GM18498 (cell line): Measurements from ENCODE around the gene MYH16.
"Not testable (repeated sequence)": the region's sequence is repeated elsewhere in the genome, so short reads cannot be mapped to it uniquely, and the experiment has no call there.

Experiments used
- ATAC-seq: cut with Tn5 transposase; IDR thresholded peaks from one replicate; pipeline ENCODE4 v1.9.1; 2021; ENCODE audit warnings: mild to moderate bottlenecking, moderate library complexity; ENCODE audit not compliant: unreplicated experiment

The MYH16 gene

DNA sequence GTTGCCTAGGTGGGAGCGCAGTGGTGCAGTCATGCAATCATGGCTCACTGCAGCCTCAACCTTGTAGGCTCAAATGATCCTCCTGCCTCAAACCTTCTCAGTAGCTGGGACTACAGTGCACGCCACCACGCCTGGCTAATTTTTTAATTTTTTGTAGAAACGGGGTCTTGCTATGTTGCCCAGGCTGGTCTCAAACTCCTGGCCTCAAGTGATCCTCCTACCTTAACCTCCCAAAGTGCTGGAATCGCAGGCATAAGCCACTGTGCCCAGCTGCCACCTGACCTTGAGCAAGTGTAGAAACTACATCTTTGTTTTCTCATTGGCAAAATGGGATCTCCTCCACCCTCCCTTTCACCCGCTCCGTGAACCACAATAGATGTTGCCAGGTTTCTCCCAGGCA is 15.0 kb upstream of the MYH16 start:
- ATAC-seq: no peak

DNA sequence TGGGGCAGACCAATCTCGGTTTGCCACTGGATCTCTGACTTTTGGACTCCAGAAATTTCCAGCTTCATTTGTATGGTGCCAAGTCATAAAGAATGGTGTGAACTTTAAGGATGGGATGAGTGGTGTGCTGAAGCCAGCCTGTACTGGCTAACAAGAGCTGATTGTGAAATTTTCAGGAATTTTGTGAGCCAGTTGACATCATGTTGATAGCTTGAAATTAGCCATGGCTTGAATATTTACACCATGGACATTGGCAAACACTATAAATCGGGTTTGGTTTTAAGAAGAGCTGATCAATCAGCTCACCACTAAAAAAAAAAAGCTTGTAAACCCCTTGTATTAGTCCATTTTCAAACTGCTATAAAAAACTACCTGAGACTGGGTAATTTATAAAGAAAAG is 14.1 kb upstream of the MYH16 start:
- ATAC-seq: no peak

GRCh38 chr7:99260395-99260794 is 12.2 kb upstream of the MYH16 start:
- ATAC-seq: no peak

DNA sequence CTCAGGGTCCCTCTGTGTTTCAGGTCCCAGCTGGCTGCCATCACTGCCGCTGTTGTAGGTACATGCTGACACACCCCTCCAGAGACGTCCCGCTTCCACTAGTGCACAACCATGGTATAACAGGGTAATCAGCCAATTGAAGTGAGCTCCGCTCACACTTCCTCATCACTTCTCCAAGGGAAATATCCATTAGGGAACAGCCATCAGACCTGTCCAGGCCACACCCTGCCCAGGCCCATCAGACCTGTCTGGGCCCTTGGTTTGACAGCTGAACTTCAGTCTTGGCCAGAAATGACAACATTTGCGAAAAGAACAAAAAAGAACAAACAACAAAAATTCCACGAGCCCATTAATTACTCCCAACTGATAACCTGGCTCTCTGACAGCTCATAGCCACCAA is 11.0 kb upstream of the MYH16 start:
- ATAC-seq: no peak

- no peak for ATAC-seq
Measured at GRCh38 chr7:99265848-99266480, 6.7 kb upstream of the MYH16 start.

GRCh38 chr7:99267481-99267840 is 5.2 kb upstream of the MYH16 start:
- ATAC-seq: no peak

GRCh38 chr7:99267841-99268576 is 4.6 kb upstream of the MYH16 start:
- no peak for ATAC-seq

DNA sequence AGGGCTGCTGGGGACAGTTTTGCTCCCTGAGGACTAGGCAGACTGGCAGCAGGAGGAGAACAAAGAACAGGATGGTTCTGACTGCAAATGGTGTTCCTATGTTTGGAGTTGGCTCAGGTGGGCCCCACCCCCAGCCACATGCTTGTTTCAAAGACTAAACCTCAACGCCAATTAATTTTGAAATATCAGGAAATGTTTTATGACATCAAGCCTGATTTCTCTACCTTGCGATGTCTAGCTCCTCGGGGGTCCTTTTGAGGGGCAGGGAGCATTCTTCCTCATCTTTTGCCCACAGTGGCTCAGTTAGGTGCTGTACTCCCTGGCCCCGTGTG is 4.1 kb upstream of the MYH16 start:
- ATAC-seq: no peak

- ATAC-seq: no peak
Measured at GRCh38 chr7:99270702-99271101, 1.9 kb upstream of the MYH16 start.

GRCh38 chr7:99273561-99273960 is 922 bp downstream of the MYH16 start:
- ATAC-seq: not testable (repeated sequence)

DNA sequence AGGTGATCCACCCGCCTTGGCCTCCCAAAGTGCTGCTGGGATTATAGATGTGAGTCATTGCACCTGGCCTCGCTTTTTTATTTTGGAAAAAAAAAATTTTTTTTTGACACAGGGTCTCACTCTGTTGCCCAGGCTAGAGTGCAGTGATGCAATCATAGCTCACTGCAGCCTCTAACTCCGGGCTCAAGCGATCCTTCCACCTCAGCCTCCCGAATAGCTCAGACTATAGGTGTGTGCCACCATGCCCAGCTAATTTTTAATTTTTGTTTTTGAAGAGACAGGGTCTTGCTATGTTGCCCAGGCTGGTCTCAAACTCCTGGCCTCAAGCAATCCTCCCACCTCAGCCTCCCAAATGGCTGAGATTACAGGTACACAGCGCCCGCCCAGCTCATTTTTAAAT is 2.3 kb downstream of the MYH16 start:
- not testable (repeated sequence) for ATAC-seq

GRCh38 chr7:99275496-99275895 is 2.9 kb downstream of the MYH16 start:
- ATAC-seq: no peak

- no peak for ATAC-seq
Measured at GRCh38 chr7:99278180-99278579, 5.5 kb downstream of the MYH16 start.

DNA sequence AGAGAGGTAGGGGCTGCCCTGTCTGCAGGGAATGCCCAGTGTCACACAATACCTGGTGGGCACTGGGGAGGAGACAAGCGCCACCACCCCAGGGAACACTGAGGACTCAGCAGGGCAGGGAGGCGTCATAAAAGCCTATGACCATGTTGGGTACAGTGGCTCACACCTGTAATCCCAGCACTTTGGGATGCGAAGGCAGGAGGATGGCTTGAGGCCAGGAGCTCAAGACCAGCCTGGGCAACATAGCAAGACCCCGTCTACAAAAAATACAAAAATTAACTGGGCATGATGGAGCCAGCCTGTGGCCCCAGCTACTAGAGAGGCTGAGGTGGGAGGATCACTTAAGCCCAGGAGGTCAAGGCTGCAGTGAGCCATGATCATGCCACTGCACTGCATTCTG is 11.5 kb downstream of the MYH16 start:
- not testable (repeated sequence) for ATAC-seq

GRCh38 chr7:99287779-99288534 is 15.3 kb downstream of the MYH16 start:
- ATAC-seq: no peak

DNA sequence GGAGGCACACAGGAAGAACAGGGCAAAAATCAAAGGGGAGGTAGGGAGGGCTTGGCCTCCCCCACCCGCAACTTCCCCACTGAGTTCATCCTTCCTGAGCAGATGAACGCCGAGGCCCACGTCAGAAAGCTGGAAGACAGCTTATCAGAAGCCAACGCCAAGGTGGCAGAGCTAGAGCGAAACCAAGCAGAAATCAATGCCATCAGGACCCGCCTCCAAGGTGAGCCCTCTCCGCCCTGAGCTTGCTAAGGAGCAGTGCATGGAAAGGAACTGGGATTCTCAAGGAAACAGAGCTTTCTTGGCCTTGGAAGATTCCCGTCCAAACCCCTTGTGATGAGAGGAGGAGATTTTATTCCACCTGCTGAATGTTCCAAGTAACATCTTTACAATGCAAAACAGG is 16.5 kb downstream of the MYH16 start:
- no peak for ATAC-seq

DNA sequence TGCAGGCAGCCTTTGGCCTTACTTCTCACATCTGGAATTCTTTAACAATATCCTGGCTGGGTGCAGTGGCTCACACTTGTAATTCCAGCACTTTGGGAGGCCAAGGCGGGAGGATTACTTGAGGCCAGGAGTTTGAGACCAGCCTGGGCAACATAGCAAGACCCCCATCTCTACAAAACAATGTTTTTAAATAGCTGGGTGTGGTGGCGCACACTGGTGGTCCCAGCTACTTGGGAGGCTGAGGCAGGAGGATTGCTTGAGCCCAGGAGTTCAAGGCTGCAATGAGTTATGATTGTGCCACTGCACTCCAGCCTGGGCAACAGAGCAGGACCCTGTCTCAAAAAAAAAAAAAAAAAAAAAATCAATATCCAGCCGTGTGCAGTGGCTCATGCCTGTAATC is 17.5 kb downstream of the MYH16 start:
- ATAC-seq: not testable (repeated sequence)

- ATAC-seq: no peak
Measured at GRCh38 chr7:99290980-99291607, 18.5 kb downstream of the MYH16 start.

GRCh38 chr7:99292127-99292526 is 19.5 kb downstream of the MYH16 start:
- no peak for ATAC-seq

DNA sequence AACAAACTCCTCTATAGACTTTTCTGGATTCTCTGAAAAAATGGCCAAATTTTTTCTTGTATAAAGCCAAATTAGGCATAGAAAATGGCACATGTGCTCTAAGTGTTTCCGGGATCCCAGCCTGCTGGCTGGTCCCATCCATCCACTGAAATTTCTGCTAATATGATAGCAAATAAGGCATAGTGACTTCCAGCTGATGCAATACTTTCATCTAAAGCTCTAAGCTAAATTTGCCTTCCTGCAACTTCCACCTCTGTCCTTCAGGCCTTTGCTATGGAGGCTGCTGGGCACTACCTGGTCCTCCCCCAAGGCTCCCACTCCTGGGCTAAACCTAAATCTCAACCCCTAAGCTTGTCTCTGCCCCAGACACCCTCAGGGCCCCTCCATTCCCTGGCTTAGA is 20.5 kb downstream of the MYH16 start:
- ATAC-seq: no peak

DNA sequence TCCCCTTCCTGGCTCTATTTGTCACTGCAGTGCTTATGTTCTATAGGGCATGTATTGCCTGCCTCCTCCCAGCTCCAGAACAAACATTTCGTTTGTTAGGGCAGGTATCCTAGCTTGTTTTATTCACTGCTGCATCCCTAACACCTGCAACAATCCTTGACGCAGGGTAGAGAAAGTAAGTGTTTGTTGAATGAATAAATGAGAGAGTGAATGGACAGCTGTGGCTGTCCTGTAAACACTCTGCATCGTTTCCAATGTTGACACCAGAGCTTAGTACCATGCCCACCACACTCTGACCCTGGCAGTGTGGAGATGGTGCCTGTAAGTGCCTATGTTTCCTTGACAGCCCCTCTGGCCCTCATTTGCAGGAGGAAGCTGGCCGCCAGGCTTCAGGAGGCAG is 21.0 kb downstream of the MYH16 start:
- no peak for ATAC-seq

GRCh38 chr7:99296471-99296870 is 23.8 kb downstream of the MYH16 start:
- ATAC-seq: no peak
